Activated B cell treated with CpG ODN at 0.5 μM for 24 hours (primary cell): ENCODE results near the gene GATAD1. TPM values are rescaled to one million over a fixed set of nuclear protein-coding genes. Genes with fewer than 3 reads are reported as not detected.

Source experiments
- ATAC-seq: fragments of 200-7000 bp; cut with Tn5 transposase; one replicate; pipeline ENCODE4 v1.10.0; 2021; ENCODE audit warnings: low read depth, mild to moderate bottlenecking, moderate library complexity
- CTCF ChIA-PET: fragments of 350-600 bp; sonication (Branson Sonifier 250); formaldehyde crosslinking; loops from one replicate; lab custom pipeline; 2021; ENCODE audit warnings: antibody characterized with exemption; lab: Charles Lee
- POLR2A ChIA-PET: fragments of 350-600 bp; sonication (Branson Sonifier 250); formaldehyde crosslinking; loops from one replicate; lab custom pipeline; 2021; ENCODE audit warnings: antibody characterized with exemption; lab: Charles Lee
- DNase-seq: peaks from one replicate; pipeline ENCODE4 v3.0.0; 2022
- H3K27ac Mint-ChIP-seq: one replicate; pipeline ENCODE4 v1.8.0; 2020; ENCODE audit warnings: mixed read lengths
- H3K27me3 Mint-ChIP-seq: one replicate; pipeline ENCODE4 v1.8.0; 2021; ENCODE audit warnings: mixed read lengths
- H3K36me3 Mint-ChIP-seq: one replicate; pipeline ENCODE4 v1.8.0; 2021; ENCODE audit warnings: low read depth, mixed read lengths
- H3K4me1 Mint-ChIP-seq: one replicate; pipeline ENCODE4 v1.8.0; 2021; ENCODE audit warnings: mixed read lengths
- H3K4me3 Mint-ChIP-seq: one replicate; pipeline ENCODE4 v1.8.0; 2020; ENCODE audit warnings: mild to moderate bottlenecking, mixed read lengths
- H3K9me3 Mint-ChIP-seq: one replicate; pipeline ENCODE4 v1.8.0; 2020; ENCODE audit warnings: mixed read lengths
- intact Hi-C: fragments of 100-400 bp; cut with micrococcal nuclease; formaldehyde crosslinking; loops from one replicate; pipeline ENCODE4 v1.15.1; 2024
- total RNA-seq: library from RNA; stranded (reverse); gene quantifications from 2 replicates; pipeline ENCODE4 v1.2.3, GENCODE V29; 2022
- TF ChIP-seq, protein P1 (sequence below): fragments of 200-600 bp; IDR thresholded peaks from one replicate; pipeline ENCODE4 v1.8.0; 2022; ENCODE audit warnings: antibody characterized with exemption, mild to moderate bottlenecking

Gene GATAD1
- total RNA-seq, 1 donor from 2014 or later = 36.2 TPM

- ChIA-PET CTCF (interaction anchor here (1.3 to 4.0 kb wide), 2 partner anchors 12 to 22 kb away, joined by 3 to 57 read pairs; partner anchors contain the start of gene GATAD1), POLR2A (interaction anchor here (3.9 kb wide), 1 partner anchor 22 kb away, joined by 33 read pairs; the partner anchor contains the start of gene GATAD1)
- Mint-ChIP-seq H3K4me3 (no peak overlapping the region), H3K36me3 (no peaks in the 10 kb centered on the region), H3K27me3 (peaks cover 11% of the 10 kb centered on the region), H3K4me1 (peaks cover 6% of the 10 kb centered on the region), H3K27ac (no peak overlapping the region), H3K9me3 (no peaks in the 10 kb centered on the region)
- ATAC-seq (no peak), DNase-seq (no peak)
- TF ChIP-seq, protein P1, sequence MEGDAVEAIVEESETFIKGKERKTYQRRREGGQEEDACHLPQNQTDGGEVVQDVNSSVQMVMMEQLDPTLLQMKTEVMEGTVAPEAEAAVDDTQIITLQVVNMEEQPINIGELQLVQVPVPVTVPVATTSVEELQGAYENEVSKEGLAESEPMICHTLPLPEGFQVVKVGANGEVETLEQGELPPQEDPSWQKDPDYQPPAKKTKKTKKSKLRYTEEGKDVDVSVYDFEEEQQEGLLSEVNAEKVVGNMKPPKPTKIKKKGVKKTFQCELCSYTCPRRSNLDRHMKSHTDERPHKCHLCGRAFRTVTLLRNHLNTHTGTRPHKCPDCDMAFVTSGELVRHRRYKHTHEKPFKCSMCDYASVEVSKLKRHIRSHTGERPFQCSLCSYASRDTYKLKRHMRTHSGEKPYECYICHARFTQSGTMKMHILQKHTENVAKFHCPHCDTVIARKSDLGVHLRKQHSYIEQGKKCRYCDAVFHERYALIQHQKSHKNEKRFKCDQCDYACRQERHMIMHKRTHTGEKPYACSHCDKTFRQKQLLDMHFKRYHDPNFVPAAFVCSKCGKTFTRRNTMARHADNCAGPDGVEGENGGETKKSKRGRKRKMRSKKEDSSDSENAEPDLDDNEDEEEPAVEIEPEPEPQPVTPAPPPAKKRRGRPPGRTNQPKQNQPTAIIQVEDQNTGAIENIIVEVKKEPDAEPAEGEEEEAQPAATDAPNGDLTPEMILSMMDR = no peak
- intact Hi-C loops = no loop called here
Measured at GRCh38 chr7:92425311-92425947, 21.9 kb upstream of the GATAD1 start.

GRCh38 chr7:92427193-92427592 lies 20.1 kb upstream of the GATAD1 start:
- no peak for DNase-seq
- Mint-ChIP-seq H3K4me3 (no peak overlapping the region), H3K4me1 (peaks cover 6% of the 10 kb centered on the region), H3K27me3 (peaks cover 9% of the 10 kb centered on the region), H3K36me3 (no peaks in the 10 kb centered on the region), H3K9me3 (no peaks in the 10 kb centered on the region), H3K27ac (no peak overlapping the region)
- intact Hi-C loops = no loop called here
- ChIA-PET CTCF (interaction anchor here (1.3 kb wide), 1 partner anchor 13 kb away, joined by 3 read pairs; no protein-coding TSS in a partner anchor), POLR2A (no interaction called here)
- ATAC-seq = no peak
- TF ChIP-seq, protein P1 = no peak

DNA sequence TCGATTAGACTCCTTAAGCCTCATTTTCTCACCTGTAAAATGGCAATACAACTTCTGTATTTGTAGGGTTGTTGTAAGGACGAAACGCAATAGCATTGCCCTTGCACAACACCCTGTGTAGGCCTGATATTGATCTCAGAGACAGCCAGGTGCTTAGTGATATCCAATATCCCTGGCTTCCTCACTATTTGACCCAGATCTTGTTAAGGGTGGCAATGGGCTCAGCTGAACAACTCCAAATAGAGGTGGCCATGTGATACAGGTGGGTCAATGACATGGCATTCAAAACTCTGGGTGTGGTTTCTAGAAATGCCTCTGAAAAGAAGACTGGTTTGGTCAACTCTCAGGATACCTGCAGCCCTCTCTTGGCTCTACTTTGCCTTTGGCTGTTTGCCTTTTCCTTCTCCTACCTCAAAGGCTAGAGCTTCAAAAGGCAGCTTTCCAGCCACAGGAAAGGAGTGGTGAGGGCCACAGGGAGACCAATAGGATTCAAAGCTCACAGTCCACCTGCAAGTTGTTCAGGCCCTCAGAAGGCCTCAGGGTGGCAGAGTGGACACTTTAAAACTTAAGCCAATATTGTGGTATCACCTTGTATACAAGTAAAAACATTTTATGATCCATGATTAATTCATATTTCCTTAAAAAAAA lies 14.9 kb upstream of the GATAD1 start:
- ChIA-PET POLR2A (no interaction called here), CTCF (no interaction called here)
- H3K4me3 Mint-ChIP-seq = no peak overlapping the region
- ATAC-seq (no peak), DNase-seq (no peak)
- no peak overlapping the region for H3K27ac Mint-ChIP-seq
- no peaks in the 10 kb centered on the region for H3K27me3 Mint-ChIP-seq
- H3K36me3 Mint-ChIP-seq = no peaks in the 10 kb centered on the region
- intact Hi-C loops = no loop called here
- H3K4me1 Mint-ChIP-seq = no peaks in the 10 kb centered on the region
- H3K9me3 Mint-ChIP-seq = no peaks in the 10 kb centered on the region
- TF ChIP-seq, protein P1 = no peak

DNA sequence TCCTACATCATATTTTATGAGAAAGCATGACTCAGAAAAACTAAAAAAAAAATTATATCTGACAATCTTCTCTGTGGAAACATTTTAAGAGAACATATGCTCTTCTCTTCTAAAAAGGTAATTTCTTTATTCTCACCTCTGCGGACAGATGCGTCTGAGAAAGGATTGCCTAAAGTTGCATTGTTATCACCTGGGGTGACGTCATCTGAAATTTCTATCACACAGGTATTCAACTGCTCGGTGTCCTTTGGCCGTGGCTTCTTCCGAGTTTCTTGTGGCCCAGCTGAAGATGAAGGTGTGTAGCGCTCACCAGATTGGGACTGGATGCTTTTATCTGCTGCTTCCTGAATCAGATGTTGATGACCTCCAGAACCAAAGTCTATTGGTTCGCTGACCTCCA lies 14.3 kb upstream of the GATAD1 start:
- H3K36me3 Mint-ChIP-seq = no peaks in the 10 kb centered on the region
- DNase-seq = no peak
- H3K27me3 Mint-ChIP-seq = peaks cover 2% of the 10 kb centered on the region
- intact Hi-C loops = no loop called here
- ChIA-PET POLR2A (no interaction called here), CTCF (no interaction called here)
- H3K4me3 Mint-ChIP-seq = no peak overlapping the region
- no peaks in the 10 kb centered on the region for H3K9me3 Mint-ChIP-seq
- no peaks in the 10 kb centered on the region for H3K4me1 Mint-ChIP-seq
- H3K27ac Mint-ChIP-seq = no peak overlapping the region
- TF ChIP-seq, protein P1 = no peak
- ATAC-seq = no peak

DNA sequence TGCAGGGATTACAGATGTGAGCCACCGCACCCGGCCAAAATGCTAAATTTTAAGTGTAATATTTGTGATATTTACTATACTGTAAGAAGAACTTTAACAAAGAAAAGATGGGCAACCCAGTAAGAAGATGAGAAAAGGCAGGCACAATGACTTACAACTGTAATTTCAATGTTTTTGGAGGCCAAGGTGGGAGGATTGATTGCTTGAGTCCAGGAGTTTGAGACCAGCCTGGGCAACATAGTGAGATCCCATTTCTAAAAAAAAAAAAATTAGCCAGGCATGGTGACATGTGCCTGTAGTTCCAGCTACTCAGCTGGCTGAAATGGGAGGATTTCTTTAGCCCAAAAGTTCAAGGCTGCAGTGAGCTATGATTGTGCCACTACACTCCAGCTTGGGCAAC lies 11.7 kb upstream of the GATAD1 start:
- H3K27ac Mint-ChIP-seq = no peak overlapping the region

More for the DNA sequence above, 11.7 kb upstream of the GATAD1 start:
- TF ChIP-seq, protein P1 = no peak
- ATAC-seq (no peak), DNase-seq (no peak)
- no peaks in the 10 kb centered on the region for H3K4me1 Mint-ChIP-seq
- intact Hi-C loops = no loop called here
- peaks cover 6% of the 10 kb centered on the region for H3K27me3 Mint-ChIP-seq
- H3K4me3 Mint-ChIP-seq = no peak overlapping the region
- ChIA-PET CTCF (no interaction called here), POLR2A (no interaction called here)
- H3K9me3 Mint-ChIP-seq = no peaks in the 10 kb centered on the region
- H3K36me3 Mint-ChIP-seq = no peaks in the 10 kb centered on the region
